GM18861 (cell line): Measurements from ENCODE around the gene TGM1.

Source experiments
- ATAC-seq: cut with Tn5 transposase; IDR thresholded peaks from one replicate; pipeline ENCODE4 v1.9.1; 2021; ENCODE audit not compliant: unreplicated experiment

TGM1 gene

DNA sequence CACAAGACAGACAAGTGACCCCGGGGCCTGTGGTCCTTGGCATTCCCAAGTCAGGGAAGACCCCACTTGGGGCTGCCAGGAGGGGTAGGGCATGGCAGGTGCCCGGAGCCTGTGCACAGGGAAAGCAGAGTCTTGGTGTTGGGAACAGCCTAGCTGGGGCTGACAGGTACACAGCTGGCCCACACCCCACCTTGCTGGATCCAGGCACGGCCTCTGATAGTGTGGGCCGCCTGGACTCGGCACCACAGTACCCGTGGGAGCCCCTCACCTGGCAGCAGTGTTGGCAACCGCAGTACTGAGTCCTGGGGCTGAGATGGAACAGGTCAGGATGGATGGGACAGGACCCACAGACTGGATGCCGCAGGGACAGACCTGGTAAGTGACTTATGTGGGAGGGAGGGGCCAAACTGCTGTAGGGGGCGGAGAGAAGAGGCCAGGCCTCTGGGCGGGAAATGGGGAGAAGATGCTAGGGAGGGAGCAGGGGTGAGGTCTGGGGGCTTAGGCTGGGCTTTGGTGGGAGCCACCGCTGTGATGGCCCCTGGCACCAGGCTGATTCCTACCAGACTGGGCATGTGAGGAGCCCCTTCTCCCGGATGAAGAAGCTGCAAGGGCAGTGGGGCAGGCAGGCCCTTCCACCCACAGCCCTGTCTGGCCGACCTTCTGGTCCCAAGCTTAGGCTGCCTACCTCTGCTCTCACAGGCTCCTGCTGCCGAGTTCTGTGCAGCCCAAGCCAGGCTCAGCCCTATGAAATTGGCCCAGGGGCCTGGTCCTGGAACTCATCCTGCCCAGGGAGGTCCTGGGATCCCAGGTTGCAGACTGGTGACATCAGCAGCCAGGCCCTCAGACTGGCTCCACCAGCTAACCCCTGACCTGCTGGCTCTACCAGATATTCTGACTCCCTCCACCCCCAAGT lies at the start of gene TGM1:
TSS of gene TGM1 (minus strand) at position 357 of the 913 bp plus-strand sequence. CDS start 825 bp downstream, outside the sequence.
- no peak for ATAC-seq

- ATAC-seq, result no peak
Measured at GRCh38 chr14:24311837-24312615, 49.0 kb upstream of the TGM1 start.

DNA sequence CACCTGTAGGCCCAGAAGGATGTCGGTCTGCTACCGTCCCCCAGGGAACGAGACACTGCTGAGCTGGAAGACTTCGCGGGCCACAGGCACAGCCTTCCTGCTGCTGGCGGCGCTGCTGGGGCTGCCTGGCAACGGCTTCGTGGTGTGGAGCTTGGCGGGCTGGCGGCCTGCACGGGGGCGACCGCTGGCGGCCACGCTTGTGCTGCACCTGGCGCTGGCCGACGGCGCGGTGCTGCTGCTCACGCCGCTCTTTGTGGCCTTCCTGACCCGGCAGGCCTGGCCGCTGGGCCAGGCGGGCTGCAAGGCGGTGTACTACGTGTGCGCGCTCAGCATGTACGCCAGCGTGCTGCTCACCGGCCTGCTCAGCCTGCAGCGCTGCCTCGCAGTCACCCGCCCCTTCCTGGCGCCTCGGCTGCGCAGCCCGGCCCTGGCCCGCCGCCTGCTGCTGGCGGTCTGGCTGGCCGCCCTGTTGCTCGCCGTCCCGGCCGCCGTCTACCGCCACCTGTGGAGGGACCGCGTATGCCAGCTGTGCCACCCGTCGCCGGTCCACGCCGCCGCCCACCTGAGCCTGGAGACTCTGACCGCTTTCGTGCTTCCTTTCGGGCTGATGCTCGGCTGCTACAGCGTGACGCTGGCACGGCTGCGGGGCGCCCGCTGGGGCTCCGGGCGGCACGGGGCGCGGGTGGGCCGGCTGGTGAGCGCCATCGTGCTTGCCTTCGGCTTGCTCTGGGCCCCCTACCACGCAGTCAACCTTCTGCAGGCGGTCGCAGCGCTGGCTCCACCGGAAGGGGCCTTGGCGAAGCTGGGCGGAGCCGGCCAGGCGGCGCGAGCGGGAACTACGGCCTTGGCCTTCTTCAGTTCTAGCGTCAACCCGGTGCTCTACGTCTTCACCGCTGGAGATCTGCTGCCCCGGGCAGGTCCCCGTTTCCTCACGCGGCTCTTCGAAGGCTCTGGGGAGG lies 47.9 kb upstream of the TGM1 start, which contains the start of gene LTB4R:
TSS of gene LTB4R (plus strand) at position 857 of the 959 bp plus-strand sequence. CDS start 4,150 bp downstream, outside the sequence.
- peak; percentile 59 for ATAC-seq

DNA sequence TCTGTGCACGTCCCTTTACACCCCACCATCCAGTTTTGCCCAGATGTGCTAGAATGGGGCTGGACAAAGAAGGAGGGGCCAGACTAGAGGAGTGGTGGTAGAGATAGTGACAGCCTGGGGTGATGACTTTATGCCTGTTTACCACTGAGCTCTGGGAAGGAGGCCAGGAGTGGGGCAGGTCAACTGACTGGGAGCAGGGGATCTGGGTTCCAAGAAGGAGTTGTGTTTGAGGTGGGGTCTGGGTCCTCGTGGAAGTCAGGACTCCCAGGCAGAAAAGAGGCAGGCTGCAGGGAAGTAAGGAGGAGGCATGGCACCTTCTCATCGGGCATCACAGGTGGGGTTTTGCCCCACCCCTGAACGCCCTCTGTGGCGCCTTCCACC lies 47.3 kb upstream of the TGM1 start:
- ATAC-seq, result no peak

- ATAC-seq, result no peak
Measured at GRCh38 chr14:24309538-24310264, 46.7 kb upstream of the TGM1 start, which contains the start of gene LTB4R2. LTB4R2 (plus strand) TSS chr14:24310140; CDS start chr14:24310665, 525 bp downstream.

- no peak for ATAC-seq
Measured at GRCh38 chr14:24308342-24309124, 45.6 kb upstream of the TGM1 start.

DNA sequence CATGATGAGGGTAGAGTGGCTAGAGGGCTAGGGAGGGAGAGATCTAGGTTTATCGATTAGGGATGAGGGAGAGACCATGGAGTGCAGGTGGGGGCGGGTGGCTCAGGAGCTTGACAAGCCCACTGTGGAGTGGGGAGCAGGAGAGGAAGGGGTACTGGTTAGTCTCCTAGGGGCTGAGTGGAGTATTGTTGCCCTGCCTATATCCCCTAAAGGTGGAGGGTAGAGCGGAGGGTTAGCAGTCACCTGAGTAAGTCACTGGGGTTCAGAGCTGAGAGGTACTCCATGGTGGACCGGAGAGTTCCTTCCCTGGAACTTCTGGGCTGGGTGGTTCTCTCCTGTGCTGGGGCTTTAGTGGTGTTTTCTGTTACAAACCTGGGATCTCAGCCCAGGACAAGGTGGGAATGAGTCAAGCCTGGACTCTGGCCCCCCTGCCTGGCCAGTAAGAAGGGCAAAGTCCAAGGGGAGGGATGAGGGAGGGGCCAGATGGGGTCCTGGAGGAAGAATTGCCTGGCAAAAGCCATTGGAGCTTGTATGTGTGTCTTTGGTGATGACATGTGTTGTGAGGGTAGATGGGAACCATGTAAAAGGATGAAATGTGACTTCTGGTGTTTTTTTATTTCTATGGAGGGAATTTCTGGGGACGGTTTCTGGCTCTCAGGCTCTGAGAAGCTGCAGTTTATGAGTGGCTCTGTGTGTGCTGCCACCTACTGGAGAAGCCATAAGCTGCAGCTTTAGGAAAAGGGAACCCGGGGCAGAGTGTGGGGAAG lies 44.8 kb upstream of the TGM1 start, which contains the start of gene CIDEB:
TSS of gene CIDEB (minus strand) at position 403 of the 767 bp plus-strand sequence. CDS start at position 284, 119 bp downstream.
- ATAC-seq, result no peak

DNA sequence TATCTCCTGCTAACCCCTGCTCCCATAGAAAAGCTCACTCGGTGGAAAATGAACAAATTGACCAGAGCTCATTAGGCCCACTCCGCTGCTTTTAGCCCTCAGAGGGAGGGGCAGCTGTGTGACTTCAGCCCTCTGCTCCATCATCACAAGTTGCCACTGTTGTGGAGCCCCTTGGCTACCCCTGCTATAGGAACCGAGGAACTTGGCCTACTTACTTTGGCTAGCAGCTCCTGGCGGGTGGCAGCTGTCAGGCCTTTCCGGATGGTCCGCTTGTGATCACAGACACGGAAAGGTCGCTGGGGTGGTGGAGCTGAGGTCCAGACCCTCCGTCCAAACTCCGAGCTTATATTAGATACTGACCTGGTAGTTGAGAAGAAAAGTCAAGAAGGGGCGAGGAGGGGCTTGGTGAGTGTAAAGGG lies 44.2 kb upstream of the TGM1 start:
- ATAC-seq, result no peak

DNA sequence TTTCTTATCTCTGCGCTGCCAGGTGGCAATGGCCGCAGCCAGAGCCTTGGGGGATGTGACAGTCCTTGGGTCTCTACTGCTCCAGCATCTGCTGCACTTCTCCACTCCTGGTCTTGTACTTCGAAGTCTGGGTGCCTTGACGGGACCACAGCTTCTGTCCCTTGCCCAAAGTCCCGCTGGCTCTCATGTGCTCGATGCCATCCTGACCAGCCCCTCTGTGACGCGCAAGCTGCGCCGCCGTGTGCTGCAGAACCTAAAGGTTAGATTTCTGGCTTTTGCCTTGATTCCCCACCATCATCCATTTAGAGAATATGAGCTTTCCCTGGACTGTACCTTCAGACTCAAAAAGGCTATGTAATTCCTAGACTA lies 41.0 kb upstream of the TGM1 start:
- ATAC-seq, result no peak

DNA sequence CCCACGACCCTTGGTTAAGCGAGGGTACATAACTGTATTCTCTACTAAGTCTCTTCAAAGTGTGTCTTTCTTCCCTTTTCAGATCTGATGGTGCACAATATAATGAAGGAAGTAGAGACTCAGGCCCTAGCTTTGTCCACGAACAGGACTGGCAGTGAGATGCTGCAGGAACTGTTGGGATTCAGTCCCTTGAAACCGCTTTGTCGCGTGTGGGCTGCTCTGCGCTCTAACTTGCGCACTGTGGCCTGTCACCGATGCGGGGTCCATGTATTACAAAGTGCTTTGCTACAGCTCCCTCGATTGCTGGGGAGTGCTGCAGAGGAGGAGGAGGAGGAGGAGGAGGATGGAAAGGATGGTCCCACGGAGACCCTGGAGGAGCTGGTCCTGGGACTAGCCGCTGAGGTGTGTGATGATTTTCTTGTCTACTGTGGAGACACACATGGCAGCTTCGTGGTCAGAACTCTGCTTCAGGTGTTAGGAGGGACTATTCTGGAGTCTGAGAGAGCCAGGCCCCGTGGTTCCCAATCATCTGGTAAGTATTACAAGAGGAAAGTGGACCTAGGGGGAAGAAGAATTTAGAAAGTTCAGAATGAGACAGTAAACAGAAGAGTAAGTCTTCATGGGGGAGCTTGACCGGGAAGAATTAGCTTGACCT lies 37.5 kb upstream of the TGM1 start:
- ATAC-seq, result no peak

GRCh38 chr14:24299255-24300191 lies 36.5 kb upstream of the TGM1 start, which contains the start of the genes DHRS1 and NOP9:
DHRS1 (minus strand) TSS chr14:24299780; CDS start chr14:24299106, 674 bp downstream.
NOP9 (plus strand) TSS chr14:24299850; CDS start chr14:24299955, 105 bp downstream.
- peak; percentile 55 for ATAC-seq

DNA sequence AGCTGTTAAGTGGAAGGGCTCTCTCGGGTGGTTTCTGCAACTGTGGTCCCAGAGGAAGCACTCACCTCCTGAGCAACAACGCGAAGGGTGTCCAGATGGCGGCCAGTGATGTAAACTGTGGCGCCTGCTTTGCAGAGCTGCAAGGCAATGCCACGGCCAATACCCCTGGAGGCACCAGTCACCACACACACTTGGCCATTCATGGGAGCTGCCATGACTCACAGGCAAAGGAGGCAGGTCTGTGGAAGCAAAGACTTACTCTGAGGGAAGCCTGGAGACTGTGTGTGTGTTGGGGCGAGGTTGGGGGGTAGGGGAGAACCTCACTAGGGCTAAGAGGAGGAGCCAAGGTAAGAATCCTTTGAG lies 35.9 kb upstream of the TGM1 start:
- no peak for ATAC-seq

GRCh38 chr14:24297190-24297964 lies 34.4 kb upstream of the TGM1 start:
- peak; percentile 15 for ATAC-seq

DNA sequence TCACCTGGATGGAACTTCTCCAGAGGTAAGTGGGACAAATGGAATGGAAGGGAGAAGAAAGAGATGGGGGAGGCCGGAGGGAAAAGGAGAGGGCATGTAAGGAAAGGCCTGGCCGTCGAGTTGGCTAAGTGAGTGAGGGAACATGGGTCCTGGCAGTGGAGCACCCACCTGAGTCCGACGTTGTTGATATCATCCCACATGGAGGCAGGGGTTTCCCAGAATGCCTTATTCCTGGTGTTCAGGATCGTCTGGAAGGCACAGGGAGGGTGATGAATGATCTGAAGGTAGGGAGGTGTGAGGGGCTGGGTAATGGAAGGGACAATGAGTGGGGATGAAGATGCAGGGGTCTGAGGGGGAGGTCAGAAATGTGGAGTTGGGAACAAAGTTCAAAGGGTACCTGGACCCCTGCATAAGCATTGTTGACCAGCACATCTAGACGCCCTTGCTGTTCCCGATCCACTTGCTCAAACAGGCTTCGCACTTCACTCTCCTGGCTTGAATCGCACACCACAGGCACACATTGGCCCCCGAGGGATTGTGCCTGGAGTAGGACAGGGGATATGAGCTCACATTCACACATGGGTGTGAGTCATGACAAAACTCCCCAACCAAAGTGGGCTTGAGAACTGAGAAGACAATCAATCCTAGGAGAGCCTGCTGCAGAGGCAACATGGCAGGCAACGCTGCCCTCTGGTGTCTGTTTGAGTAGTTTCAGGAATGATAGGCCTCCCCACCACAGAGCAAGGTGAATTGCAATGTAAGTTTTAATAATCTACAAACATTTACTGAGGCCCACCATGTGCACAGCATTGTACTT lies 33.6 kb upstream of the TGM1 start:
- ATAC-seq, result peak; percentile 60

- no peak for ATAC-seq
Measured at GRCh38 chr14:24293525-24293924, 30.5 kb upstream of the TGM1 start.
